AG09309 (cell line): ENCODE data around the gene TRIM8.

Source experiments
- DNase-seq: peaks from one replicate; pipeline ENCODE4 v3.0.0-alpha.2; 2010; ENCODE audit warnings: low read depth
- H3K4me3 ChIP-seq: 2 replicates; pipeline ENCODE4 v1.5.1; 2011; ENCODE audit warnings: mild to moderate bottlenecking, low read depth, low read length, moderate library complexity; ENCODE audit not compliant: control insufficient read depth
- TF ChIP-seq, protein P1 (sequence below): IDR thresholded peaks from 2 replicates; pipeline ENCODE4 v1.5.1; 2011; ENCODE audit warnings: mild to moderate bottlenecking, low read depth, low read length, inconsistent platforms; ENCODE audit not compliant: insufficient read depth, control insufficient read depth; ENCODE audit errors: missing control alignments

TRIM8 gene

DNA sequence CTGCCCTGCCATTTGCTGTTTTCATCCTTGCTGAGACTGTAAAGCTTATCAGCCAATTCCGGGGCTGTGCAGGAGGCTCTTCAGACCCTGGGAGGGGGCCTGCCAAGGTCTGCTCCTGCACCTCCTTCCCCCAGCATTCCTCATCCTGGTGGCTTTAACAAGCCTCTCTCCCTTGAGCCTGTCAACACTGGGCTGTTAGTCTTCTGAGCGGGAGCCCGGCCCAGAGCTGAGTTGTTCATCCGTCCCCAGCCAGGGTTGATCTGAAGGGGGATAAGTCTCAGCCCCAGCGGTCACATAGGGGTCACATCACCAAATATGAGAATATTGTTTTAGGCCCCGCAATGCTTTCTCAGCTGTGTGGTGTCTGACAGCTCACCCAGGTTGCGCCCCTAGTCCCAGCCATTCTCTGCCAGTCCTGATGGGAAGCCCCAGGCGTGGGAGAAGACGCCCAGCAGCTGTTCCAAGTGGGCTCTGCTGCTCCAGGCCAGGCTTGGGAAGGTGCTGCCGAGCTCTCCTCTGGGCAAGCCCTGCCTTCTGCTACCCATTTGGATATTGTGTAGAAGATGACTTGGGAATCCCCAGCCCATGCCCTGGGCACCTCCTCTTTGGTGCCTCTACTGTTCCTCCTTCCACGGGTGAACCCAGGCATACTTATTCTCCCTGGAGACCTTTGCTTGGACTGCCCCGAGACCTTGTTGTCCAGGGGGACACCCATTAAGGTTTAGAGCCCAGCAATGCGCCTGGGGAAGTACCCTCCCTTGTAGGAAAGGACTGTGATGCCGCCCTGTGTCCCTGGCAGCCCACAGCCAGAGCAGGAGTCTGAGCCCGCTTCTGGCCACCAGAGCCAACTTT lies 23.5 kb upstream of the TRIM8 start:
- DNase-seq = no peak
- H3K4me3 ChIP-seq = no peak overlapping the region
- TF ChIP-seq, protein P1, sequence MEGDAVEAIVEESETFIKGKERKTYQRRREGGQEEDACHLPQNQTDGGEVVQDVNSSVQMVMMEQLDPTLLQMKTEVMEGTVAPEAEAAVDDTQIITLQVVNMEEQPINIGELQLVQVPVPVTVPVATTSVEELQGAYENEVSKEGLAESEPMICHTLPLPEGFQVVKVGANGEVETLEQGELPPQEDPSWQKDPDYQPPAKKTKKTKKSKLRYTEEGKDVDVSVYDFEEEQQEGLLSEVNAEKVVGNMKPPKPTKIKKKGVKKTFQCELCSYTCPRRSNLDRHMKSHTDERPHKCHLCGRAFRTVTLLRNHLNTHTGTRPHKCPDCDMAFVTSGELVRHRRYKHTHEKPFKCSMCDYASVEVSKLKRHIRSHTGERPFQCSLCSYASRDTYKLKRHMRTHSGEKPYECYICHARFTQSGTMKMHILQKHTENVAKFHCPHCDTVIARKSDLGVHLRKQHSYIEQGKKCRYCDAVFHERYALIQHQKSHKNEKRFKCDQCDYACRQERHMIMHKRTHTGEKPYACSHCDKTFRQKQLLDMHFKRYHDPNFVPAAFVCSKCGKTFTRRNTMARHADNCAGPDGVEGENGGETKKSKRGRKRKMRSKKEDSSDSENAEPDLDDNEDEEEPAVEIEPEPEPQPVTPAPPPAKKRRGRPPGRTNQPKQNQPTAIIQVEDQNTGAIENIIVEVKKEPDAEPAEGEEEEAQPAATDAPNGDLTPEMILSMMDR = no peak

DNA sequence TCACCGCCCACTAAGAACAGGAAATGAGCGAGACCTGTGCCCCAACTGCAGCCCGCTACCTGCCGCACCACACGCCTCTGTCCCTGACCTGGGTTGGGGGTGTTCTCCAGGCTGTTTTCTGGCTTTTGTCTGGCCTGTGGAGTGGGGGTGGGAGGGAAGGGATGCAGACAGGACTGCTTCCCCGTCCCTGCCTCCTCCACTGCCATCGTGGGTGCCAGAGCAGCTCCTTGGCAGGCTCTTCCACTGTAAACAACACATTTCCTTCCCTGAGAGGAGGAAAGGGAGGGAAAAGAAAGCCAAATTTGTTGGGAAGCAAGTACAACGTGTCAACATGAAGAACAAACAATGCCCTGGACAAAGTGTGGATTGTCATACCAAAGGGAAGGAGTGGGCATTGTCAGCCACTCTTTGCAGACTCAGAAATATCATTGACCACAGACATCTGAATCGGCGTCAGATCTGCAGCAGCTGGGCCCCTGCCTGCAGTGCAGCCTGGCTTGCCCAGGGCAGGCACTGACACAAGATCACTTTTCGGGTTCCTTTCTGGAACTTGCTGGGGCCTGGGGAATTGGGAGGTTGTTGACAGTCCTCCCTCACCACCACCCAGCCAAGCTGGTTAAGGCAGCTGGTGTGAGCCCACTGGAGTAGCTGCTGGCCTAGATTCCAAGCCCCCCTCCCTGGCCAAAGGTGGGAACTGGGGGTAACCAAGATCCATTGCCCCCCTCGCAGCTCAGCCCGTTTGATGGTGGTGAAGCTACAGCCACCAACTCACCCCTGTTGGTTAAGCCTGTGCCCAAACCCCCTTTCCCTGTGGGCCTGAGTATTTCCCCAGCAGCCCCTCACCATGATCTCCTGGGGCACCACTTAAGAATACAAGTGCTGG lies 22.6 kb upstream of the TRIM8 start:
- TF ChIP-seq, protein P1 = no peak
- H3K4me3 ChIP-seq = no peak overlapping the region
- no peak for DNase-seq

DNA sequence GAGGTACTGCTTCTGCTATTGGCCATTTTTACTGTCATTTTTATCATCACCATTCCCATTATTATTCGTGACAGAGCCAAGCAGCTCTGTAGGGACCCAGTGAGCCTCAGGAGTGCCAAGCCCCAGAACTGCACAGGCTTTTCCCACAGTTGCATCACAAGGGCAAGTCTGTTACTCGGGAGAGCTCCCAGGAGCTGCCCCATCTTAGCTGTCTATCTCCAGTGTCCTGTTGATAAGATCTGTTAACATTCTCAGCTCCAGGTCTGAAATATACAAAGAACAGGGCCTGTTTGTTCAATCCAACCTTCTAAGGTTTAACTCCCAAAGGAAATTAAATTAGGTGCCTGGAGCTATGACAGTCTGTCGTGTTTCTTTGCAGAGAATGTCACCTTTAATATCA lies 20.2 kb upstream of the TRIM8 start:
- TF ChIP-seq, protein P1 = no peak
- no peak for DNase-seq
- no peak overlapping the region for H3K4me3 ChIP-seq

DNA sequence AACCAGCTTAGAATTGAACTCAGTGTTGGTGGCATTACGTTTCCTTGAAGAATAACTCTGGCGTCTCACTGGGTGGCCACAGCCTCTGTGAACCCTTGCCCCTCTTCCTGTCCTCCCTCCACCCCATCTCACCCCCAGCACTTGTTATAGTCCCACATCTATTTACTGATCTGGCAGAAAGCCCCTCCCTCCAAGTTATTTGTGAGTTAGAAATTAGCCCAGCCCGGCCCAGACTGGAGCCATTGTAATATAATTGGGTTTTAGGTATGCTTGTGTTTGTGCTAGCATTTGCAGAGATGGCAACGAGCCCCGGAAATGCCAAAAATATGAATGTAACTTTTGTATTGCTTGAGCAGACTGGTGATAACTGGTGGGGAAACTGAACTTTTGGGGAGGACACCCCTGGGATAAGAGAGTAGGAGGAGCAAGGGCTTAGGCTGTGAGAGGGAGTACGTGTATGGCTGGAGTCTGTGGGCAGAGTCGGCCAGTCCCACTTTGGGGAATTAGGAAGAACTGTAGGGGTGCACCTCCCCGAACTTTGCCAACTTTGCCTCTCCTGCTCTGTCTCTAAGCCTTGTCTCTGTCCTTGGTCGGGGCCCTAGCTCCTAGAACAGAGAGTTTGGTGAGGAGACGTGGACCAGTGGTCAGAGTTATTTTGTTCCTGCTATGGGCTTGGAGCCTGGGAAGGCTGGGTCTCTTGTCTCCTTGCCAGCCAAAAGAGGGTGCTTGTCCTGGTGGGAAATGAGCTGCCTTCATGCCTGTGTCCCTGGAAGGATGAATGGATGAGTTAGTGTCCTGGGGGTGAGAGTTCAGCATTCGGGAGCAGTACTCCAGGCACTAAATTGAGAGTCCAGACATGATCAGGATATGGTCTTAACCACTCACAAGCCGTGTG lies 19.3 kb upstream of the TRIM8 start:
- TF ChIP-seq, protein P1 = no peak
- no peak for DNase-seq
- no peak overlapping the region for H3K4me3 ChIP-seq

DNA sequence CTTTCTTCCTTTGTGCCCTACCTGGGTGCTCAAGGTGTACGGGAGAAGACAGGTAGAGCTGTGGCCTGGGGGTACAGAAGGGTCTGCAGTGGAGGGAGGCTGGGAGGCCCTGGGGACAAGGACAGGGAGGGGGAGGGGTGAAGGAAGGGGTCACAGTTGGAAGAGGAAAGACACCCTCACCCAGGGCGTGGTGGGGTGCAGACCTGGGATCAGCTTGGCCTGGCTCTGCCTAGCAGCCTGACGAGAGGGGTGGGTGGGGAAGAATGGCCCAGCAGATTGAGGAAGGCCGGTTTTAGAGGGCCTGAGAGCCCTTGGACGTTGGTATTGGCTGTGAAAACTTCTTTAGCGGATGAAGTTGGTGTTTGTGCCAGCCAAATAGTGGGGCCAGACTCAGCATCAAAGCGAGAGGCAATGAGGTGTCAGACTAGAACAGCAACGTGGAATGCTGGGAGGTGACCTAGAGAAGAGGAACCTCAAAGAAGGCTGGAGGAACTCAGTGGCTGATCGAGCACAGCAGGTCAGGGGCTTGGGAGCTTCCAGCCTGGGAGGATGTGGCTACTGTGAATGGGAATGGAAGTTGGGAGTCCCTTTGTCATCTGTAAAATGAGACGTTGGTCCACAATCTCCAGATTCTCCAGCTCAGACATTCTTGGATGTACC lies 18.1 kb upstream of the TRIM8 start:
- no peak for DNase-seq
- no peak overlapping the region for H3K4me3 ChIP-seq
- TF ChIP-seq, protein P1 = no peak

DNA sequence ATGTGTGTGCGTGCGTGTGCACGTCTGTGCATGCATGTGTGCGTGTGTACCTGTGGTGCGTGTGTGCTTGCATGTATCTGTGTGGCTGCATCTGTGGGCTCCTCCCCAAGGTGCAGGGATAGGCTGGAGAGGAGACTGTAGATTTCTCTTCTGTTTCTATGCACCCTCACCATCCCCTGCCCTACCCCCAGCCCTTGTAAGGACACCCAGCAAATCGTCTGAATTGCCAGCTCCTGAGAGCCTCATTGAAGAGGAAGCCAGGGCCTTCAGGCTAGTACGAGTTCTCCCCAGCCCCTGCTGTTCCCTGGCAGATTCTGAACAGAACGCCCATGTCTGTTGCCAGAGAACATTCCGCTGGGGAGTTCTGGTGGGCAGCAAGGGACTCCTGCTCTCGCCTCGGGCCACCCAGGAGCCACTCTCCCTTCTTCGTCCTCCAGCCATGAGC lies 17.0 kb upstream of the TRIM8 start:
- no peak for DNase-seq
- TF ChIP-seq, protein P1 = no peak
- H3K4me3 ChIP-seq = no peak overlapping the region
